GM19043 (cell line): Measurements from ENCODE around the gene CCPG1.

ENCODE experiments used
- ATAC-seq: cut with Tn5 transposase; IDR thresholded peaks from one replicate; pipeline ENCODE4 v1.9.1; 2021; ENCODE audit warnings: low read depth; ENCODE audit not compliant: unreplicated experiment

Gene CCPG1

DNA sequence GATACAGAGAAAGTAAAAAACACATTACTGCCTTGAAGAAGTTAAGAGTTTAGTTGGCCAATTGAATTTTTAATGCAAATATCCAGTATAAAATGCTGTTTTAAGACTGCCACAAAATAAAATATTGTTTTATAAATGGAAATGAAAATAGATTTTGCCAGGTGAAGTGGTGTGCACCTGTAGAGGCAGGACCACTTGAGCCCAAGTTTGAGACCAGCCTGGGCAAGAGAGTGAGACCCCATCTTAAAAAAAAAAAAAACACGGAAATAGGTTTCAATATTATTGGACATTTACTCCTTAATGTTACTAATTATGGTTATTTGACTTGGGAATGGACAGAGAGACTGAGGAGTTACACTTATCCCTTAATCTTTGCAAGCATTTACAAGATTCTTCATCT lies 87.2 kb downstream of the CCPG1 start:
- ATAC-seq = no peak

DNA sequence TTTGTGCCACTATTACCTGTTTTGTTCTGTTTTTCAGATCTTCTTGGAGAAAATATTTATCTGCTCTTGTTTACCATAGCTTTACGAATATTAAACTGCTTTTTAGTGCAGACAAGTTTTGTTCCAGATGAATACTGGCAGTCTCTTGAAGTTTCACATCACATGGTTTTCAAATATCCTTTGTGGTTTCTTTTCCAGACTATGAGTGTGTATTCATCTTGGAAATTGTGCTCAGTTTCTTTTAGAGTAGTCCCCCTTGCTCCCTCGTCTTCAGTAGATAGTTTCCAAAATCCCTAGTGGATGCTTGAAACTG lies 88.0 kb downstream of the CCPG1 start:
- ATAC-seq = no peak

DNA sequence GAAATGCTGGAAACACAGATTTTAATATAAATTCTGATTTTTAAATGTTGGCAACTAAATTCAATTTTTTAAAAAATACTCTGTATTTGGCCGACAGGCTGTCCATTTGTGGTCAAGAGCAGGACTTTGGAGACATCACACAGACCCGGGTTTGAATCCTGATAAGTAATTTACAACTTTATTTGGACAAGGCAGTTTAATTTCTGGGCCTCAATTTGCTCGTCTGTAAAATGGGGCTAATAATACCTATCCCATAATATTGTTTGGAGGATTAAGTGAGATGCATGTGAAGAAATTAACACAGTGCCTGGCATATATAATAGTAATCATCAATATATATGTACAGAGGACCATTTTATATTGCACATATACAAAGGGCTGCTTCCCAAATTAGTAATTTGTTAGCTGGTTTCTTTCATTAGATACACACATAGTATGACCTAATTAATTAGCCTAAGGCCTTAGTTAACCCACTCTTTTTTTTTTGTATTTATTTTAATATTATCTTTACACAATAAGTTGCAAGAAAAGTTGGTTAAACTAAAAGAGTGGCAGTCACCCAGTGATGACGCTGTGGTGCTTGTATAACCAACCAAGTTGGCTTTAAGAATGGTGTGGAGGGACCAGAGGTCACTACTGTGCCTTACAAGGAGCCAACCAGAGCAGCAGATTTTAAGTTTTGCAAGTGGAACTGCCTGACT lies 88.5 kb downstream of the CCPG1 start:
- ATAC-seq = peak; percentile 39

DNA sequence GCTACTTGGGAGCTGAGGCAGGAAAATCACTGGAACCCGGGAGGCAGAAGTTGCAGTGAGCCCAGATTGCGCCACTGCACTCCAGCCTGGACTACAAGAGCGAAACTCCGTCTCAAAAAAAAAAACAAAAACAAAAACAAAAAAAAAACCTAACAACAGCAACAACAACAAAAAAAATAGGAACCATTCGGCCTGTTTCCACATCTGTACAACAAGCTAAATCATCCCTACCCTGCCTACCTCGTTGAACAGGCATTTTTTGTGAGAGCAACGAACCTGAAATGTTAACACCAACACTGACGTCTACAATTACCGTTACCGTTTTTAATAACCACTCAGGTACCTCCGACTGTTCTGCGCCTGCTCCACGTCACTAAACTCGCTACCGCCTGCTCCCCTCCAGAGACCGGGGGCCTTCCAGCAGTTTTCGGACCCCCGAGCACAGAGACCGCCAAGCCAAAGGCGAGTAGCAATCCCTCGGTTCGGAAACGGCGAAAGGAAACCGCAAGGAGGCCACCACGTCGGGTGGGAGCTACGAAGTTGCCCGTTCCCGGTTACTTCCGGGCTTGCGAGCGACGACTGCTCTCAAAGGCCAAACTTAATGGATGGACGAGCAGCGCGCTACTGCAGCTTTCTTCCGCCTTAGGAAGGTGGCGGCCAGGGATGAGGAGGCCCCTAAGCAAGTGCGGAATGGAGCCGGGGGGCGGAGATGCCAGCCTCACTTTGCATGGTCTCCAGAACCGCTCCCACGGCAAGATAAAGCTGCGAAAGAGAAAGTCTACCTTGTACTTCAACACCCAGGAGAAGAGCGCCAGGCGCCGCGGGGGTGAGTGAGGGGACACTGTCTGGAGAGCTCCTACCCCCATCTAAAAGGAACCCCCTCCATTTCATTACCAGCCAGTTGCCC lies 89.3 kb downstream of the CCPG1 start, which contains the start of the genes PIGB and PIGBOS1:
Gene PIGB, plus strand, starts transcription at position 635 of the 907 bp plus-strand sequence. Its CDS starts 29 bp downstream, at position 664.
Gene PIGBOS1, minus strand, starts transcription at position 536 of the 907 bp plus-strand sequence. CDS start 1,331 bp downstream, outside the sequence.
- ATAC-seq = peak; percentile 87
